HL-60/S4 treated with retinoic acid at 250 ng/mL for 4 days and 3 days (cell line): ENCODE results near the gene TMEM185A.
"Not testable (repeated sequence)": the region's sequence is repeated elsewhere in the genome, so short reads cannot be mapped to it uniquely, and the experiment has no call there.

Source experiments
- in situ Hi-C: fragments of 300-500 bp; cut with MboI; formaldehyde crosslinking; loops from 2 replicates; pipeline ENCODE4 v1.7.0; 2022; ENCODE audit warnings: low sequenced_read_pairs

Gene TMEM185A

DNA sequence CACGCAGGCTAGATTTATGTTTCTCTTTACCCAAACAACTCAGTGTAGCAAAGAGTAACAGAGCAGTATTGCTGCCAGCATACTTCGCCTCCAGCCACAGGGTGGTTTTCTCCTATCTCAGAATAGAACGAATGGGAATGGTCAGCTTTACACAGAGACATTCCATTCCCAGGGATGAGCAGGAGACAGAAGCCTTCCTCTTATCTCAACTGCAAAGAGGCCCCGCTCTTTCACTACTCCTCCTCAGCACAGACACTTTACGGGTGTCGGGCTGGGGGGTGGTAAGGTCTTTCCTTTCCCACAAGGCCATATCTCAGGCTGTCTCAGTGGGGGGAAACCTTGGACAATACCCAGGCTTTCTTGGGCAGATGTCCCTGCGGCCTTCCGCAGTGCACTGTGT is 4.8 kb downstream of the TMEM185A start:
- in situ Hi-C loops: not testable (repeated sequence)

DNA sequence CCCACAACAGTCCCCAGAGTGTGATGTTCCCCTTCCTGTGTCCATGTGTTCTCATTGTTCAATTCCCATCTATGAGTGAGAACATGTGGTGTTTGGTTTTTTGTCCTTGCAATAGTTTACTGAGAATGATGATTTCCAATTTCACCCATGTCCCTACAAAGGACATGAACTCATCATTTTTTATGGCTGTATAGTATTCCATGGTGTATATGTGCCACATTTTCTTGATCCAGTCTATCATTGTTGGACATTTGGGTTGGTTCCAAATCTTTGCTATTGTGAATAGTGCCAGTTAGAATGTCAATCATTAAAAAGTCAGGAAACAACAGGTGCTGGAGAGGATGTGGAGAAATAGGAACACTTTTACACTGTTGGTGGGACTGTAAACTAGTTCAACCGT is 11.9 kb downstream of the TMEM185A start:
- in situ Hi-C loops: not testable (repeated sequence)

DNA sequence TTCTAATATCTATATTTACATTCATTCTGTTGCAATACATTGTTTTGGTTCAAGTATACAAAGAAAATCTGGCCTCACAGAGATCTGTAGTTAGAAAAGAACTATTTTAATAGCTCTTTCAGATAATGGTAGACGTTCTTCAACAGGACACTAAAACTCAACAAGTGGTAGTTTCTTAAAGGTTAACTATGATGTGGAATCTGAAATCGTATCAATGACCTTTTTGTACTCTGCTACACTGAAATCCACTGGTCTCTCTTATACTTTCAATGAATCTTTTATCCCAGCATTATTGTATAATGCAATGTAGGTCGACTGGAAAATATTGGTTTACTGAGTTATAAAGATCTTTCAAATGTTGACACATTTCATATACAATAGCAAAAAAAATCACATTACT is 12.7 kb downstream of the TMEM185A start:
- in situ Hi-C loops: no loop called here

GRCh38 chrX:149611623-149612175 is 19.9 kb downstream of the TMEM185A start:
- in situ Hi-C loops: no loop called here

- in situ Hi-C loops: no loop called here
Observed at GRCh38 chrX:149610511-149610910, 21.1 kb downstream of the TMEM185A start.

DNA sequence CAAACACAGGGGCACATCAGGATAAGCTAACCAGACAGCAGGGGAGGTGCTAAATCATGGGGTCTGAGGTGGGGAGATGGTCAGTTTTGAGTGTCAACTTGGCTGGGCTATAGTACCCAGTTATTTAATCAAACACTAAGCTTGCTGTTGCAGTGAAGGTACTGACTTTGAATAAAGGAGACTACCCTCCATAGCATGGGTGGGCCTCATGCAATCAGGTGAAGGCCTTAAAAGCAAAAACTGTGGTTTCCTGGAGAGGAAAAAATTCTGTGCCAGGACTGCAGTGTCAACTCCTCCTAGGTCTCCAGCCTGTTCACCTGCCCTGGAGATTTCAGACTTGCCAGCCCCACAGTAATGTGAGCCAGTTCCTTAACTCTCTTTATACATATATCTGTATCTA is 23.9 kb downstream of the TMEM185A start:
- in situ Hi-C loops: no loop called here

GRCh38 chrX:149605248-149605885 is 26.2 kb downstream of the TMEM185A start:
- in situ Hi-C loops: not testable (repeated sequence)

GRCh38 chrX:149598603-149599002 is 33.0 kb downstream of the TMEM185A start:
- in situ Hi-C loops: not testable (repeated sequence)

- in situ Hi-C loops: not testable (repeated sequence)
Observed at GRCh38 chrX:149595943-149596342, 35.6 kb downstream of the TMEM185A start.

GRCh38 chrX:149595214-149595613 is 36.4 kb downstream of the TMEM185A start, which contains the start of gene HSFX2:
TSS of gene HSFX2 (minus strand) at chrX:149595314. CDS start at chrX:149594700, 614 bp downstream.
- in situ Hi-C loops: not testable (repeated sequence)

- in situ Hi-C loops: not testable (repeated sequence)
Observed at GRCh38 chrX:149590993-149591392, 40.6 kb downstream of the TMEM185A start.

- in situ Hi-C loops: not testable (repeated sequence)
Observed at GRCh38 chrX:149587359-149587758, 44.2 kb downstream of the TMEM185A start, which contains the start of gene MAGEA9B. TSS of gene MAGEA9B (minus strand) at chrX:149587459. CDS start at chrX:149583179, 4,280 bp downstream.

DNA sequence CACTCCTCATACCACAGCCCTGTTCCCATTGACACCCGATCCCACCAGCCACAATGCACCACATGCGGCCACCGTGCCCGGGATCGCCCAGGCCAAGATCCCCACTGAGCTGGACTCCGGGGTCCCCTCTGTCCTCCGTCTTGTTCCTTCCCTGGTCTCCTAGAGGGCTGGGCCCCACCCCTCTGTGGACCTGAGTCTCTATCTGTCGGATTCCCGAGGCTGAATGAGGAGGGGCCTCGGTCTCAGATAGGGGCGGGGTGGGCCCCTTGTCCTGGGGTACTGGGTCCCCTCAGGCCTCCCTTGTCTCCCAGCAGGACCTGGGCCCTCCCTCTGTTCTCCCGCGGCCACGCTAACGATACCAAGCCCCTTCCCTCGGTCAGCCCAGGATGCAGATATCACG is 46.0 kb downstream of the TMEM185A start:
- in situ Hi-C loops: not testable (repeated sequence)

DNA sequence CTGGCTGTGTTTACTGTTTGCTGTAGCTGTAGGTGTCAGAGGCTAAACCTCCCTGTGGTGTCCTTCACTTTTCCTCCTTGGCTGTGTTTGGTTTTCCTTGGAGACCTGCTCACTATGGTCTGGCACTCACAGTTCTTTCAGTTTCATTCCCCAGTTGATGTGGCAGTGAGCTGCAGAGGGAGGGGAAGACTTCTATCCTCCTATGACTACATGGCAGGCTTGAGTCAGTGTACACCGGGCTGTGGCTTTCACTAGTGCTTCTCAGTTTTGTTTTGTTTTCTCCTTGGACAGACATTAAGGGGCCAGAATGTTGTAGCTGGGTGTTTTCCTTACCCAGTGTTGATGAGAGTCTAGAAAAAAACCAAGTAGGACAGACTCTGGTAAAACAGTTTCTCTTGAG is 58.1 kb downstream of the TMEM185A start:
- in situ Hi-C loops: not testable (repeated sequence)

GRCh38 chrX:149572743-149573142 is 58.8 kb downstream of the TMEM185A start:
- in situ Hi-C loops: no loop called here

DNA sequence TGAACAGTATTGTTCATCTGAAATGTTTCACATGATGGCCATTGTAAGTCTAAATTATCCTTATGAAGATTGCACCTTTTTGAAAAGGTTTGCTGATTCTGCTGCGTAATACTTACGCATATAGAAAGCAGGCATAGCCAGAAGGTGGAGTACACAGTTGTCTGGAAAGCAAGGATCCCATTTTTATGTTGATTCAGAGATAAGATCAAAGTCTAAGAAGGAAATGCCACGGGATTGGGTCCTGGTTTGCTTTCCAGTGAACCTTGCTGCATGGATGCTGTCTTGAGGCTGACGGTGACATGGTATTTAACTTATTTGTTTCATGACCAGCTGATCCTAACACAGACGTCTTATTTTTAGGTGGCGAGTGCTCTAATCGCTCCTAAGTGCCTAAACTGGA is 59.8 kb downstream of the TMEM185A start:
- in situ Hi-C loops: no loop called here

GRCh38 chrX:149570668-149571067 is 60.9 kb downstream of the TMEM185A start:
- in situ Hi-C loops: no loop called here

GRCh38 chrX:149569770-149570169 is 61.8 kb downstream of the TMEM185A start:
- in situ Hi-C loops: no loop called here

- in situ Hi-C loops: no loop called here
Observed at GRCh38 chrX:149568701-149569296, 62.8 kb downstream of the TMEM185A start.

GRCh38 chrX:149567621-149568417 is 63.8 kb downstream of the TMEM185A start:
- in situ Hi-C loops: no loop called here

GRCh38 chrX:149563359-149563758 is 68.2 kb downstream of the TMEM185A start:
- in situ Hi-C loops: no loop called here
